ENCODE measurements around the gene NSD1.
"Not testable (repeated sequence)": the region's sequence is repeated elsewhere in the genome, so short reads cannot be mapped to it uniquely, and the experiment has no call there.

The NSD1 gene

DNA sequence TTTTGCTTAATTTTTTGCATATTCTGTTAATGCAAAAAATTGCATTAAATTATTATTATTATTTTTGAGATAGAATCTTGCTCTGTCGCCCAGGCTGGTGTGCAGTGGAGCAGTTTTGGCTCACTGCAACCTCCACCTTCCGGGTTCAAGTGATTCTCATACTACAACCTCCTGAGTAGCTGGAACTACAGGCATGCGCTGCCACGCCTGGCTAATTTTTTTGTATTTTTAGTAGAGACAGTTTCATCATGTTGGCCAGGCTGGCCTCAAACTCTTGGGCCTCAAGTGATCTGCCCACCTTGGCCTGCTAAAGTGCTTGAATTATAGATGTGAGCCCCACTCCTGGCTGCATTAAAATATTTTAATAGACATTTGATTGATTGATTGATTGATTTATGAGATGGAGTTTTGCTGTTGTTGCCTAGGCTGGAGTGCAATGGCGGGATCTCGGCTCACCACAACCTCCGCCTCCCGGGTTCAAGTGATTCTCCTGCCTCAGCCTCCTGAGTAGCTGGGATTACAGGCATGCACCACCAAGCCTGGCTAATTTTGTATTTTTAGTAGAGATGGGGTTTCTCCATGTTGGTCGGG, 44.4 kb downstream of the NSD1 start:
- DNase-seq = not testable (repeated sequence)

DNA sequence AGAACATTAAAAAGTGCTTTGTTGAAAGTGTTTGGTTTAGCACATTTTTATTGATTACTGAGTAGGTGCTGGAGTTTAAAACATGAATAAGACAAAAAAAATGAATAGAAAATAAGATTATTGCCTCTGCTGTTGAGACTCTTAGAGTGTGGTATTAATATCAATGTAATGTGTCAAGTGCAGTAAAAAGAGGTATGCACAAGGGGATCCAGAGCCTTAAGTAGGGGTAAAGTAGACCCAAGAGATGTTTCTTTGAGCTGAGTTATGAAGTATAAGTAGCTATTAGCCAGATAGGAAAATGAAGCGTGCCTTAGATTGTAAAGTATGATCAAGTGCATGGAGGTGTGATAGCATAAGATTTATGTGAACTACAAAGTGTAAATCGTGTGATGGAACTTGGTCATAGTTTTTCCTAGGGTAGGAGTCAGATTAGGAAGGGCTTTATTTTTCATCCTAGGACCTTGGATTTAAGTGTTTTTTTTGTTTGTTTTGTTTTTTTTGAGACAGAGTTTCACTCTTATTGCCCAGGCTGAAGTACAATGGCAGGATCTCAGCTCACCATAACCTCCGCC, 45.2 kb downstream of the NSD1 start:
- DNase-seq = no peak

DNA sequence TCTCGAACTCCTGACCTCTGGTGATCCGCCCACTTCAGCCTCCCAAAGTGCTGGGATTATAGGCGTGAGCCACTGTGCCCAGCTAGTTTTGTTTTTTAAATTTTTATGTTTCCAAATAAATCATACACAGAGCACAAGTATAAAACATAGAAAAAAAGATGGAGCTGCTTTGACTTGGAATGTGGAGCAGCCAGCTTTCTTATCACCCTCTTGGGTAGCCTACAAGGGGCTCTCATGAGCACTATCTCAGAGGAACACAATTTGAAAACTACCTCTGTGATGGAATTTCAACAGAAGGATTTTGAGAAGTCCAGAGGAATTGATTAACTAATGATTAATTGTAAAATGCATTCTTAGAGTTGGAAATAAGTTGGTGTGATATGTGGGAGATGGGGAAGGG, 45.9 kb downstream of the NSD1 start:
- no peak for DNase-seq

DNA sequence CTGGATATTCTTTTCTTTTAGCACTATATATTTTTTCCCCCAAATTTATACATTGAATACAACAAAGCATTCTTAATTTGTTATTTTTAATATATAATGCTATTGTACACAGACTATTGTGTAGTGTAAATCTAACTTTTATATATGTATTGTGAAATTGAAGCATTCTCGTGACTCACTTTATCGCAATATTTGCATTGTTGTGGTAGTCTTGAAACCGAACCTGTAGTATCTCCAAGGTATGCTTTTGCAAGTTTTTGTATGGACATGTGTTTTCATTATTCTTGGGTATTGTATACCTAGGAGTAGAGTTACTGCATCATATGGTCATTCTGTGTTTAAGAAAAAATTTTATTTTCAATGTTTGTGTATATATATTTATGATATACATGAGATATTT, 49.6 kb downstream of the NSD1 start:
- DNase-seq = no peak

DNA sequence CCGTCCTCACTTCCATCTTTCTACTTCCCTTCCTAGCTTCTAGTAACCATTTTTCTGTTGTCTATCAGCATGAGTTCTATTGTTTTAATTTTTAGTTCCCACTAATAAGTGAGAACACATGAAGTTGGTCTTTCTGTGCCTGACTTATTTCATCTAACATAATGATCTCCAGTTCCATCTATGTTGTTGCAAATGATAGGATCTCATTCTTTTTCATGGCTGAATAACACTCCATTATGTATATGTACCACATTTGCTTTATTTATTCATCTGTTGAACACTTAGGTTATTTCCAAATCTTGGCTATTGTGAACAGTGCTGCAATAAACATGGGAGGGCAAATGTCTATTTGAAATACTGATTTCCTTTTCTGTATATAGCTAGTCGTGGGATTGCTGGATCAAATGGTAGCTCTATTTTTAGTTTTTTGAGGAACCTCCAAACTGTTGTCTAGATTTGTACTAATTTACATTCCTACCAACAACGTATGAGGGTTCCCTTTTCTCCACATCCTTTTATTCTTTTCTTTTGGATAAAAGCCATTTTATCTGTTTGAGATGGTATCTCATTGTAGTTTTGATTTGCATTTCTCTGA, 50.3 kb downstream of the NSD1 start:
- DNase-seq = no peak

DNA sequence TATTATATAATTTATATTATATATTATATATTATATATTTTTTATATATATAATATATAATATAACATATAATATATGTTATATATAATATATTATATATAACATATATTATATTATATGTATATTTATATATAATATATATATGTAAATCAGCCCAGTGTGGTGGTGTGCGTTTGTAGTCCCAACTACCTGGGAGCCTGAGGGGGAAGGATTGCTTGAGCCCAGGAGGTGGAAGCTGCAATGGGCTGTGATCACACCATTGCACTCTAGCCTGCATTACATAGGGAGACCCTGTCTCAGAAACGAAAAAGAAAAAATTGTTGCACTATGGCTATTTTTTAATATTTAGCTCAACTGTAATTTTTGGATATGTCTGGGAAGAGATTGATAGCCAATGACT, 52.4 kb downstream of the NSD1 start:
- DNase-seq = no peak

DNA sequence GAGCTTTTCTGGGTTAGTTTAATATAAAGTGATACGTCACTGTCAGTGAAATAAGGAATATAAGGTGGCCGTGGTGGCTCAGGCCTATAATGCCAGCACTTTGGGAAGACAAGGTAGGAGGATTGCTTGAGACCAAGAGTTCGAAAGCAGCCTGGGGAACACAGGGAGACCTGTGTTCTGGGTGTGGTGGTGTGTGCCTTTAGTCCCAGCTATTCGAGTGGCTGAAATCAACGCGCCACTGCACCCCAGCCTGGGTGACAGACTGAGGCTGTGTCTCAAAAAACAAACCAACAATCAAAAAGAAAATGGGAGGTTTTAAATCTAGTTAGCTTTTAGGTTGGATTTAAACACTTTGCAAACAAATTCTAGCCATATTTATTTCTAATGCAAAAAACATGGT, 53.1 kb downstream of the NSD1 start:
- DNase-seq = no peak

DNA sequence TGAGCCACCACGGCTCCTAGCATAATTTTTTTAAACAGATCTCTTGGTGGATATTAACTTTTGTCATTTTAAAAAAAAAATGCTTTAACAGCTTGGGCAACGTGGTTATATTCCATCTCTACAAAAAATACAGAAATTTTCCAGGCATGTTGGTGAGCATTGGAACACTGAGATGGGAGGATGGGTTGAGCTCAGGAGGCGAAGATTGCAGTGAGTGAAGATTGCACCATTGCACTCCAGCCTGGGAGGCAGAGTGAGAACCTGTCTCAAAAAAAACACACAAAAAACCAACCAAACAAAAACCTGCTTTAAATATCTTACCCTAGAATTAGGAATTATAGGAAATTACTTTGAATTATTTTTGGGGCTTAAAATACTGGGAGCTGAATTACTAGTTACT, 55.2 kb downstream of the NSD1 start:
- DNase-seq = no peak

DNA sequence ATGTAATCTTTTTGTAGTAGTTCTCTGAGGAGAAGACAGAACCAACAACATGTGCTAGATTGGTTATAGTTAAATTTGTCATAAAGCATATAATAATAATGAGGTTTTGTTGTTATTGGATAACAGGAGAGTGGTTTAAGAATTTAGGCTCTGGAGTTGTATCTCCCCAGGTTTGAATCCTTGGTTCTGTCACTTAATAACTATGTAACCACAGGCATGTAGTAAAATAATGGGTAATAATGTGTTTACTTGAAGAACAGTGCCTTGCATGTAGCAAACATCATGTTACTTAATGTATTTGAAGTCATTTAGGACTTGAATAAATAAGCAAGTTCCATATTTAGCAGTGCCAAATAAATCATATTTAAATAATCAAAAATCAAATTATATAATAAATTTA, 55.8 kb downstream of the NSD1 start:
- DNase-seq = no peak

DNA sequence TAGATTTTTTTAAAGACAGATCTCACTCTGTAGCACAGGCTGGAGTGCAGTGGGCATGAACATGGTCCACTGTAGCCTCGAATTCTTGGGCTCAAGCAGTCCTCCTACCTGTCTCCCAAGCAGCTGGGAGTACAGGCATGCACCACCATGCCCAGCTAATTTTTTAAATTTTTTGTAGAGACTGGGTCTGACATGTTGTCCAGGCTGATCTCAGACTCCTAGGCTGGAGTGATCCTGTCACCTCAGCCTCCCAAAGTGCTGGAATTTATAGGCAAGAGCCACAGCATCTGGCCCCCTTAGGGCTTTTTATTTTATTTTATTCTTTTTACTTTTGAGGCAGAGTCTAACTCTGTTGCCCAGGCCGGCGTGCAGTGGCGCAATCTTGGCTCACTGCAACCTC, 56.4 kb downstream of the NSD1 start:
- no peak for DNase-seq

DNA sequence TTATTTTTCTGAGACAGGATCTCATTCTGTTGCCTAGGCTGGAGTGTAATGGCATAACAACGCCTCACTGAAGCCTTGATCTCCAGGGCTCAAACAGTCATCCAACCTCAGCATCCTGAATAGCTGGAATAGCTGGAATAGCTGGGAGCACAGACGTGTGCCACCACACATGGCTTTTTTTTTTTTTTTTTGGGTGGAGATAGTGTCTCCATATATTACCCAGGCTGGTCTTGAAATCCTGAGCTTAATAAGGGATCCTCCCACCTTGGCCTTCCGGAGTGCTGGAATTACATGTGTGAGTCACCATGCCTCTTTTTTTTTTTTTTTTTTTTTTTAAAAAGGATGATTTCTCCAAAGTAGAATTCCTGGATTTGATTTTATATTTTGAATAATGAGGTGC, 60.7 kb downstream of the NSD1 start:
- DNase-seq = no peak

DNA sequence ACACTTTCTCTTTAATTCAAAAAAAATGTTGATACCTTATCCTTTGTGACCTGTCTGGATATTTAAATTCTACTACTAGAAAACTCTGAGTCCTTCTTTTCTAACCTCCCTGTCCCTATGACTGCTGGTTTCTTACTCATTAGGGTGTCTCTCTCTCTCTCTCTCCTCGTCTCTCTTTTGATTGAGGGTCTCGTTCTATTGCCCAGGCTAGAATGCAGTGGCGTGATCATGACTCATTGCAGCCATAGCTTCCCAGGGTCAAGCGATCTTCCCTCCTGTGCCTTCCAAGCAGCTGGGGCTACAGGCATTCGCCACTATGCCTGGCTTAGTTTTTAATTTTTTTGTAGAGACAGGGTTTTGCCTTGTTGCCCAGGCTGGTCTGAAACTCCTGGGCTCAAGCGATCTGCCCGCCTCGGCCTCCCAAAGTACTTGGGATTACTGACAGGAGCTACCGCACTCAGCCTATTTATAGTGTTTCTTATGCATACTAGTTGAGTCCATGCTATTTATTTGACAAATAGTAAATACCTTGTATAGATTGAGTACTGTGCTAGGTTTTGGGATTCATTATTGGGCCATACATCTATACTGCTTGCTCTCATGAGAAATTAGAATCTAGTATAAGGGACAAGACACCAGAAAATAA, 61.9 kb downstream of the NSD1 start:
- DNase-seq = no peak

DNA sequence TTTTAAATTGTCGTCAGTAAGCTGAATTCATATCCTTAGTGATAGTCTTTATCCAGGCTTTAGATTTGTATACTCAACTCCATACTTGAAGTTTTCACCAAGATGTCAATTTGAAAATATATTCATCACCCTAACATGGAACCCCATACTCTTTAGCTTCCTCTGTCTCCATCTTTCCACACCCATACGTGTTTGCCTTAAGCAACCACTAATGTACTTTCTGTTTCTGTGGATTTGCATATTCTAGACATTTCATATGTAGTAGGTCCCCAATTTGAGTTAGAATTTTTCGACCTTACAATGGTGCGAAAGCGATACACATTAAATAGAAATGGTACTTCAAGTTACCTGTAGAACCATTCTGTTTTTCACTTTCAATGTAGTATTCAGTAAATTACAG, 65.2 kb downstream of the NSD1 start:
- DNase-seq = no peak

DNA sequence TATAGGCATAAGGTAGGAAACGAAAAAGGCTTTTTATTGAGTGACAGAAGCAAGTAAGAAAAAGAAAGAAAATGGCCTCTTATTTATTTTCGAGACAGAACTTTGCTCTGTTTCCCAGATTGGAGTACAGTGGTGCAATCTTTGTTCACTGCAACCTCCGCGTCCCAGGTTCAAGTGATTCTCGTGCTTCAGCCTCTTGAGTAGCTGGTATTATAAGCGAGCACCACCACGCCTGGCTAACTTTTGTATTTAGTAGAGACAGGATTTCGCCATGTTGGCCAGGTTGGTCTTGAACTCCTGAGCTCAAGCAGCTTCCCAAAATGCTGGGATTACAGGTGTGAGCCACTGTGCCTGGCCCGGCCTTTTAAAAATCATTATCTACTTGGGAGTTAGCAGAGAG, 70.7 kb downstream of the NSD1 start:
- no peak for DNase-seq

DNA sequence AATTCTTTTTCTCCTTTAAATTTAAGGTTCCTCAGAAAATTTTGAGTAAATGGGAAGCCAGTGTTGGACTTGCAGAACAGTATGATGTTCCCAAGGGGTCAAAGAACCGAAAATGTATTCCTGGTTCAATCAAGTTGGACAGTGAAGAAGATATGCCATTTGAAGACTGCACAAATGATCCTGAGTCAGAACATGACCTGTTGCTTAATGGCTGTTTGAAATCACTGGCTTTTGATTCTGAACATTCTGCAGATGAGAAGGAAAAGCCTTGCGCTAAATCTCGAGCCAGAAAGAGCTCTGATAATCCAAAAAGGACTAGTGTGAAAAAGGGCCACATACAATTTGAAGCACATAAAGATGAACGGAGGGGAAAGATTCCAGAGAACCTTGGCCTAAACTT, 76.0 kb downstream of the NSD1 start:
- no peak for DNase-seq

DNA sequence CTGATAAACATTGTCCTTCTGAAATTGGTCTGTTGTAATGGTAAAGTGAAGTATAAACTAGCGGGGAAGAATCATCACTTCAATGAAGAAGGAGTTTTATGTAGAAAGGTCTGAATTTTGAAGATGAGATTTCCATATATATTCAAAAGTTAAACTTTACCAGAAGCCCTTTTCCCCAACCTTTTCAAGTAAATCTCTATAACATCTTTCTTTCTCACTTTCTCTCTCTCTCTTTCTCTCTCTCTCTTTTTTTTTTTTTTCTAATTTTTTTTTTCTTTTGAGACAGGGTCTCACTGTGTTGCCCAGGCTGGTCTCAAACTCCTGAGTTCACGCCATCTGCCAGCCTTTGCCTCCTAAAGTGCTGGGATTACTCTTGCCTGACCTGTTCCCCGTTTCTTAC, 78.7 kb downstream of the NSD1 start:
- DNase-seq = no peak

DNA sequence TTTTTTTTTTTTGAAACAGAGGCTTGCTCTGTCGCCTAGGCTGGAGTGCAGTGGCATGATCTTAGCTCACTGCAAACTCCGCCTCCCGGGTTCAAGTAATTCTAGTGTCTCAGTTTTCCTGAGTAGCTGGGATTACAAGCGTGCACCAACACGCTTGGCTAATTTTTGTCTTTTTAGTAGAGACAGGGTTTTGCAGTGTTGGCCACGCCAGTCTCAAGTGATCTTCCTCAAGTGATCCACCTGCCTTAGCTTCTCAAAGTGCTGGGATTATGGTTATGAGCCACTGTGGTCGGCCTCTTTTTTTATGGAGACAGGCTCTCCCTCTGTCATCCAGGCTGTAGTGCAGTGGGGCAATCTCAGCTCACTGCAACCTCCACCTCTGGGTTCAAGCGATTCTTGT, 87.0 kb downstream of the NSD1 start:
- DNase-seq = no peak

DNA sequence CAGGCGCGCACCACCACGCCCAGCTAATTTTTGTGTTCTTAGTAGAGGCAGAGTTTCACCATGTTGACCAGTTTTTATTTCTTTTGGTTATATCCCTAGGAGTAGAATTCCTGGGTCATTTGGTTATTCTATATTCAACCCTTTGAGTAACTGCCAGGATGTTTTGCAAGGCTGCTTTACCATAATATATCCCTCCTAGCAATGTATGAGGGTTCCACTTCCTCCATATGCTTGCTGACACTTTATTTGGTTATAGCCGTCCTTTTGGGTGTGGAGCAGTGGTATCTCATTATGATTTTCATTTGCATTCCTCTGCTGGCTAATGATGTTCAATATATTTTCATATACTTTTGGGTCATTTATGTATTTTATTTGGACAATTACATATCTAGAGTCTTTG, 88.7 kb downstream of the NSD1 start:
- no peak for DNase-seq

DNA sequence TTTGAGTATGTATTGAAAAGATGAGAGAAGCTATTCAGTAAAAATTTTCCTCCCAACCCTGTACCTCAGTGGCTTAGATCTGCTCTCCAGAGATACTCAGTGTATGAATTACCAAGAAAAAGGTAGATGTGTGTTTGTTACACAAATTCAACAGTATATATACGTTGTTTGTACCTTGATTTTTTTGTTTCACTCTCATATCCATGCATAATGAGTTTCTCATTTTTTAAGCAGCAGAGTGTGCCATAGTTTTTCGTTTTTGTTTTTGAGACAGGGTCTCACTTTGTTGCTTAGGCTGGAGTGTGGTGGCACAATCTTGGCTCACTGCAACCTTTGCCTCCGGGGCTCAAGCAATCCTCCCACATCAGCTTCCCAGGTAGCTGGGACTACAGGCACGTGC, 92.2 kb downstream of the NSD1 start:
- no peak for DNase-seq

DNA sequence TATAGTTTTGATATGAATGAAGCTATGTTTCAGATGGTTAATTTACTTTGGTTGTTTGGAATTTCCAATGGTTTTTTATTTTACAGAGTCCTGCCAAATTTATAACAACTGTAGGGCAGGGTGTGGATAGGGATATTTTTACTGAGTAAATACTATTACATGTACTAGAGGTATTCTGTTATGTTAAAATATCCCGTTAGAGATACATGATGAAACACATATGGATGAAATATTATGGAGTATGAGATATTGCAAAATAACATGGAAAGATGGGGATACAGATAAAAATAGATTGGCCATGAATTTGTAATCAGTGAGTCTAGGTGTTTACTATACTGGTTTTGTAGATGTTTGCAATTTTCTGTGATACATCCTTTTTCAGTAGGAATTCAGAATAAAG, 93.3 kb downstream of the NSD1 start:
- no peak for DNase-seq

DNA sequence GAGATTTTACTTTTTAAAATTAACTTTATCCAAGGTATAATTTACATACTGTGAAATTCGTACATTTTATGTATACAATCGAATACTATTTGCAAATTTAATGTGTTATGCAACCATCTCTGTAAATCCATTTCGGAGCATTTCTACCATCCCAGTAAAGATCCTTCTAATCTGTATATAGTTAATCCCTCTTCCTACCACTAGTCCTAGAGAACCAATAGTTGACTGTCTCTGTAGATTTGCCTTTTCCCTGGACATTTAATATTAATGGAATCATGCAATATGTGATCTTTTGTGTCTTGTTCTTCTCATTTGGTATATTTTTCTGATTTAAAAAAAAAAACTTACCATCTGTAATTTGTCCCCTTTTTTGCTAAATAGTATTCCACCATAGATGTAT, 95.2 kb downstream of the NSD1 start:
- no peak for DNase-seq

DNA sequence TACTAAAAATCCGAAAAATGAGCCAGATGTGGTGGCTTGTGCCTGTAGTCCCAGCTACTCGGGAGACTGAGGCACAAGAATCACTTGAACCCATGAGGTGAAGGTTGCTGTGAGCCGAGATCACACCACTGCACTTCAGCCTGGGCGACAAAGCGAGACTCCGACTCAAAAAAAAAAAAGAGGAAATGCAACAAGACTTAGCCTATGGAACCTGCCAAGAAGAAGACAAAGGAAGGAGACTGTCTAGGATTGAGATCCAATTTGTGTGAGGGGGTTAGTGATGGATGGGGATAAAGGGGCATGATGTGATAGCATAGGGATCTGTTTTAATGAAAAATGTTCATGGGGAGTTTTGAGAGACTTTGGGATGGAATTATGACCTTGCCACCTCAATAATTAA, 97.1 kb downstream of the NSD1 start:
- no peak for DNase-seq

DNA sequence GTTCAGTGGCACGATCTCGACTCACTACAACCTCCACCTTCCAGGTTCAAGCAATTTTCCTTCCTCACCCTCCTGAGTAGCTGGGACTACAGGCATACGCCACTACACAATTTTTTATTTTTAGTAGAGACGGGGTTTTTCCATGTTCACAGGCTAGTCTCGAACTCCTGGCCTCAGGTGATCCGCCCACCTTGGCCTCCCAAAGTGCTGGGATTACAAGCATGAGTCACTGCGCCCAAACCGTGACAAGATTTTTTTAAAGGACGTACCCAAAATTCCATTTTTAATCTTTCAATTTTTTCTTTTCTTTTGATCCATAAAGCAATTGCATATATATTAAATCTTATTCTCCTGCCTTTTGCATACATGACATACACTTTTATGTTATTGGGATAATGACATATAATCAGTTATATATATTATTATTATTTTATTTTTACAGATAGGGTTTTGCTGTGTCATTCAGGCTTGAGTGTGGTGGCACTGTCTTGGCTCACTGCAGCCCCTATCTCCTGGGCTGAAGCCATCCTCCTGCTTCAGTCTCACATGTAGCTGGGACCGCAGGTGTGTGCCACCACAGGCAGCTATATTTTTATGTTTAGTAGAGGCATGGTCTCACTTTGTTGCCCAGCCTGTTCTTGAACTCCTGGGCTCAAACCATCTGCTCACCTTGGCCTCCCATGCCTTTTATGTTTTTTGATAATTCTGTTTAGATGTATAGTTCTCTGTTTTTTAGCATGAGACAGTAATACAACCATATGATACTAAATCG, 98.1 kb downstream of the NSD1 start:
- DNase-seq = no peak

DNA sequence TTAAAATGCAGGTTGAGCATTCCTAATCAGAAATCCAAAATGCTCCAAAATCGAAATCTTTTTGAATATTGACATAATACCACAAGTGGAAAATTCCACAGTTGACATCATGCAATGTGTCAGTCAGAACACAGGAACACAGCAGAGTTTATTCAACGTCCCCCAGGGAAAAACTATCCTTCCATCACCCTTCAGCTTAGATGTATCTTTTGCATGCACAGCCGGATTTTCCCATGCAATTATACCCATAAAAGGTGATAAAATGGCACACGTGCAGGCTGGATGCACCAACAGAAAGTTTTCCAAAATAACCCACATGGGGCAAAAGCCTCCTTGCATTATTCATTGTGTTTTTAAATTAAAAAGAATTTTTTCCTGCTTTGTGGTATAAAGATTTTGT, 98.8 kb downstream of the NSD1 start:
- no peak for DNase-seq

All from NCI-H748 treated with DMSO at 0.1 percent for 48 hours (cell line).